Endothelial cell of umbilical vein (primary cell): ENCODE data around the gene RTL10. TPM values are rescaled to one million over a fixed set of nuclear protein-coding genes. Genes with fewer than 3 reads are reported as not detected.

Source experiments
- BruUV-seq: library from RNA; stranded (reverse); fragments of 400-500 nt; replicated peaks from 2 replicates; lab custom pipeline; 2021; lab: Mats Ljungman, UMichigan
- CTCF ChIA-PET: fragments of 300-600, 350-600 bp; sonication (Branson Sonifier 250); formaldehyde crosslinking; loops from one replicate; lab custom pipeline; 2021; ENCODE audit warnings: antibody characterized with exemption, inconsistent platforms; lab: Charles Lee
- POLR2A ChIA-PET: fragments of 300-600, 350-600 bp; sonication (Branson Sonifier 250); formaldehyde crosslinking; loops from one replicate; lab custom pipeline; 2021; ENCODE audit warnings: antibody characterized with exemption, inconsistent platforms; lab: Charles Lee
- DNase-seq: peaks from one replicate; pipeline ENCODE4 v3.0.0-alpha.2; 2011; ENCODE audit warnings: low read depth, low spot score
- FAIRE-seq: peaks from 2 replicates; lab custom pipeline; 2011; peaks lifted over from hg19 to GRCh38; lab: Jason Lieb, UNC
- H2AFZ ChIP-seq: 2 replicates; pipeline ENCODE4 v1.6.0; 2012; ENCODE audit warnings: low read depth, low read length, control low read depth, inconsistent platforms
- H3K27ac ChIP-seq: 2 replicates; pipeline ENCODE4 v1.5.1; 2011; ENCODE audit warnings: low read depth, mild to moderate bottlenecking, control low read depth, low read length, moderate library complexity; ENCODE audit not compliant: insufficient read depth
- H3K27me3 ChIP-seq, 2 experiments: 2 replicates each; pipeline versions ENCODE4 v1.6.0 to v1.6.1; 2011; ENCODE audit warnings: low read length in 2 of 2, mixed read lengths in 1 of 2; ENCODE audit not compliant: control insufficient read depth in 2 of 2, insufficient read depth in 2 of 2
- H3K36me3 ChIP-seq, 2 experiments: 2 replicates in 1 of 2; 3 replicates in 1 of 2; pipeline ENCODE4 v1.5.1; 2011; ENCODE audit warnings: low read length in 2 of 2, mild to moderate bottlenecking in 1 of 2, moderate library complexity in 1 of 2; ENCODE audit not compliant: control insufficient read depth in 2 of 2, insufficient read depth in 2 of 2; ENCODE audit errors: extremely low read depth in 1 of 2
- H3K4me1 ChIP-seq: 3 replicates; pipeline ENCODE4 v1.5.1; 2011; ENCODE audit warnings: mild to moderate bottlenecking, low read length; ENCODE audit not compliant: control insufficient read depth, insufficient read depth; ENCODE audit errors: extremely low read depth
- H3K4me2 ChIP-seq: 2 replicates; pipeline ENCODE4 v1.6.1; 2011; ENCODE audit warnings: low read length, control low read depth, mixed read lengths; ENCODE audit not compliant: insufficient read depth
- H3K4me3 ChIP-seq, 3 experiments: fragments of 200-600 bp in 1 of 3; sonication (generic), shearing (Covaris generic) in 1 of 3; replicated peaks in 1 of 3; 2 replicates each; pipeline ENCODE4 v1.5.1; 2011 to 2016; ENCODE audit warnings: control low read depth in 3 of 3, low read length in 3 of 3, mild to moderate bottlenecking in 2 of 3, inconsistent platforms in 1 of 3, low read depth in 1 of 3, moderate library complexity in 1 of 3; ENCODE audit not compliant: insufficient read depth in 1 of 3
- H3K79me2 ChIP-seq: 2 replicates; pipeline ENCODE4 v1.6.0; 2012; ENCODE audit warnings: low read length, inconsistent platforms; ENCODE audit not compliant: control insufficient read depth, insufficient read depth
- H3K9ac ChIP-seq: replicated peaks from 2 replicates; pipeline ENCODE3; 2011; ENCODE audit warnings: low read length, control low read depth; ENCODE audit not compliant: insufficient read depth; ENCODE audit errors: extremely low read depth
- H3K9me1 ChIP-seq: replicated peaks from 3 replicates; pipeline ENCODE4 v1.6.0; 2011; ENCODE audit warnings: mild to moderate bottlenecking, low read length; ENCODE audit not compliant: control insufficient read depth, insufficient read depth; ENCODE audit errors: extremely low read depth
- H3K9me3 ChIP-seq: replicated peaks from 2 replicates; pipeline ENCODE4 v1.5.1; 2012; ENCODE audit warnings: low read length, inconsistent platforms; ENCODE audit not compliant: control insufficient read depth, insufficient read depth
- H4K20me1 ChIP-seq: replicated peaks from 2 replicates; pipeline ENCODE3; 2011; ENCODE audit warnings: mild to moderate bottlenecking, low read length; ENCODE audit not compliant: control insufficient read depth, insufficient read depth; ENCODE audit errors: extremely low read depth
- EZH2 ChIP-seq: IDR thresholded peaks from 2 replicates; pipeline ENCODE4 v1.6.1; 2012; ENCODE audit warnings: borderline replicate concordance, low read depth, mild to moderate bottlenecking, moderate library complexity, low read length, inconsistent platforms; ENCODE audit not compliant: severe bottlenecking
- FOS ChIP-seq: IDR thresholded peaks from 2 replicates; pipeline ENCODE4 v1.6.1; 2011; ENCODE audit warnings: mild to moderate bottlenecking, low read length, moderate library complexity, borderline replicate concordance; ENCODE audit not compliant: insufficient read depth
- GATA2 ChIP-seq: IDR thresholded peaks from 2 replicates; pipeline ENCODE4 v1.7.0; 2011; ENCODE audit warnings: low read depth, mild to moderate bottlenecking, moderate library complexity, mixed read lengths, low read length; ENCODE audit not compliant: insufficient read length, insufficient read depth
- JUN ChIP-seq: IDR thresholded peaks from 2 replicates; pipeline ENCODE4 v1.6.1; 2011; ENCODE audit warnings: borderline replicate concordance, low read depth; ENCODE audit not compliant: insufficient read length, insufficient read depth
- MYC ChIP-seq: IDR thresholded peaks from one replicate; pipeline ENCODE4 v1.6.1; 2011; ENCODE audit warnings: mild to moderate bottlenecking, low read depth, low read length
- POLR2A ChIP-seq: IDR thresholded peaks from 2 replicates; pipeline ENCODE4 v1.6.1; 2012; ENCODE audit warnings: low read depth, mild to moderate bottlenecking, control low read depth, low read length
- POLR2AphosphoS5 ChIP-seq: IDR thresholded peaks from 2 replicates; pipeline ENCODE4 v1.6.1; 2012; ENCODE audit warnings: low read depth, mild to moderate bottlenecking, control low read depth, low read length, moderate library complexity; ENCODE audit not compliant: insufficient read depth
- dilution Hi-C: fragments of 300-500 bp; cut with MboI; formaldehyde crosslinking; loops from one replicate; pipeline ENCODE4 v1.15.0; 2019; ENCODE audit warnings: low sequenced_read_pairs; ENCODE audit not compliant: extremely low pct_ligation_motif_present
- intact Hi-C: fragments of 100-400 bp; cut with micrococcal nuclease; formaldehyde crosslinking; loops from one replicate; pipeline ENCODE4 v1.10.0; 2022
- polyA plus RNA-seq, 4 experiments: library from polyadenylated mRNA; depleted of rRNA in 3 of 4; stranded (reverse) in 3 of 4; unstranded in 1 of 4; fragments of >200 nt; gene quantifications; 2 replicates each; pipeline versions ENCODE4 v1.2.1 to v1.2.3, GENCODE V29; 2011 to 2012; ENCODE audit warnings: missing spikeins in 1 of 4
- total RNA-seq: library from RNA; stranded (reverse); gene quantifications from 2 replicates; pipeline ENCODE4 v1.2.3, GENCODE V29; 2021
- TF ChIP-seq, protein P1 (sequence below): IDR thresholded peaks from 2 replicates; pipeline ENCODE4 v1.6.1; 2011; ENCODE audit not compliant: insufficient read depth, insufficient read length
- TF ChIP-seq, protein P2 (sequence below), 2 donors: IDR thresholded peaks; 1 replicate in 1 of 2; 2 replicates in 1 of 2; pipeline ENCODE4 v1.5.1; 2011; ENCODE audit warnings: low read length in 2 of 2, mild to moderate bottlenecking in 2 of 2, moderate library complexity in 2 of 2, control low read depth in 1 of 2, inconsistent platforms in 1 of 2, low read depth in 1 of 2; ENCODE audit not compliant: insufficient read depth in 1 of 2; ENCODE audit errors: extremely low read depth in 1 of 2

Gene RTL10
- total and polyA plus RNA-seq, 2 donors (not counting 3 experiments of a cell fraction or from before 2014, with no cell fraction given), result 31.9 to 40.8 TPM

DNA sequence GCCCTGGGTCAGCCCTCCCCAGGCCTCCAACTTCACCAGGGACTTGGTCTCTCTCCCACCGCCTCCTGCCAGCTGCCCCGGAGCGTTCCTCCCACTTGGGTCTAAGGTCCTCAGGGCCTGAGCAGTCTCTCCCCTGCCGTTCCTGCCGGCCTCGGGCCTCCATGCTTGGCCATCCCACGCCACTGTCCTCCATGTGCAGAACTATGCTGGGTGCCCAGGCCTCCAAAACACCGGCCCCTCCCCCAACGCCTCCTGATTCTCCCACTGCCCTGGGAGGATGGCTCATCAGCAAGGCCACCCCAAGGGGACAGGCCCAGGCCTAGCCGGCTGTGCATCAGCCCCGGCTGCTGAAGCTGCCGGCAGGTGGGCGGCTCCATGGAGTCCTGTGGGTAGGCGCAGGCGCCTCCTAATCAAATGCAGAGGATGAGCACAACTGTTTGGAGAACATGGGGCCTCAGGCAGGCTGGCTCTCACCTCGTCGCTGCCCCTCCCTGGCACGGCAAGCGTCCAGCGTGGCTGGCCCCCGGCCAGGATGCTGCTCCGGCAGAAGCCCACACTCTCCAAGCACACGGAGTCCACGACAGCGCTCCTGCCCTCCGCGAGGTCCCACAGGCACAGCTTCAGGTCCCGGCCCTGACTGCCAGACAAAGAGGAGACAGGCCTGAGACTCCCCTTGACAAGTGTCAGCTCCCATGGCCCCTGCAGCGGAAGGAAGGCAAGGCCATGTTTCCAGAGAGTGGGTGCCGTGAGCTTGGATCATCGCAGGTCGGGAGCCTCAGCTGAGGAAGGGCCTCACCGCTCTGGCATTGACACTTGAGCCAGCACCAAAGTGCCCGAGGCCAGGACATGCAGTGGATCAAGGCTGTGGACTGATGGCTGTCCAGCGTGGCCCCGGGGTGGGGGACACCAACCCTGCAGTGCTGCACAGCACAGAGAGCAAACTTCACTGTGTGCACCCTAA is 42.6 kb downstream of the RTL10 start:
- no peak overlapping the region for H3K4me3 ChIP-seq
- ChIA-PET POLR2A (no interaction called here), CTCF (no interaction called here)
- BruUV-seq, result no TSS peak
- FAIRE-seq, result no peak
- no peak overlapping the region for H3K27ac ChIP-seq
- dilution Hi-C loops (no loop called here), intact Hi-C loops (loop anchor here (1.0 kb wide), 1 partner anchor 65 kb away; no protein-coding TSS in a partner anchor)
- H4K20me1 ChIP-seq, result no peaks in the 10 kb centered on the region
- no peaks in the 10 kb centered on the region for H3K79me2 ChIP-seq
- H3K36me3 ChIP-seq, result no peaks in the 10 kb centered on the region
- H3K9me1 ChIP-seq, result no peaks in the 10 kb centered on the region
- no peak for DNase-seq
- no peak overlapping the region for H3K4me2 ChIP-seq
- no peaks in the 10 kb centered on the region for H3K27me3 ChIP-seq
- TF ChIP-seq EZH2 (no peak), GATA2 (no peak), MYC (no peak), POLR2AphosphoS5 (no peak)
- H3K4me1 ChIP-seq, result no peaks in the 10 kb centered on the region
- H3K9me3 ChIP-seq, result no peaks in the 10 kb centered on the region
- no peak overlapping the region for H2AFZ ChIP-seq
- H3K9ac ChIP-seq, result no peak overlapping the region

DNA sequence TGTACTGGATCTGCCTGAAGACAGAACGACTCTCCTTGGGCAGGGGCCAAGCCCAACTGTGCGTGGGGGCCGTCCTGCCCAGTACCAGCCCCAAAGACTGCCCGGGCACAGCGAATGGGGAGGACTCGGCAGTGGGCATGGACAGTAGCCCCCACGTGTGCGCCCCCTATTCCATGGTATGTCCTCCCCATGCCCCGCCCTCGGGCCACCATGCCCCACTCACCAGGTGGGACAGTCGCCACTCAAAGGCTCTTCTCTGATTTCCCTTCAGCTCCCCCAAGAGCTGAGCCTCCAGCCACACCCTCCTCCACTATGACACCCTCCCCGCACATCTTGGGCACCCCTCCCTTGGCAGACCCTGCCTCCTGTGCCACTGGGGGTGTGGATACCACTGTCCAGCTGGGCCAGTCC is 43.5 kb downstream of the RTL10 start:
- CTCF ChIA-PET, result interaction anchor here (0.9 to 1.6 kb wide), 4 partner anchors 11 to 99 kb away, joined by 3 to 6 read pairs (median 4); no protein-coding TSS in a partner anchor
- Histone ChIP-seq H4K20me1 (no peaks in the 10 kb centered on the region), H3K9me3 (no peaks in the 10 kb centered on the region), H3K9ac (no peak overlapping the region), H3K4me1 (peaks cover 7% of the 10 kb centered on the region), H3K4me2 (no peak overlapping the region), H3K36me3 (no peaks in the 10 kb centered on the region), H2AFZ (no peak overlapping the region), H3K27ac (no peak overlapping the region), H3K27me3 (no peaks in the 10 kb centered on the region), H3K79me2 (no peaks in the 10 kb centered on the region), H3K4me3 (no peak overlapping the region), H3K9me1 (no peaks in the 10 kb centered on the region)
- BruUV-seq, result no TSS peak
- DNase-seq, result no peak
- dilution Hi-C loops, result no loop called here
- intact Hi-C loops, result loop anchor here (1.0 kb wide), 1 partner anchor 64 kb away; no protein-coding TSS in a partner anchor
- TF ChIP-seq POLR2AphosphoS5, result no peak
- TF ChIP-seq FOS, result no peak
- TF ChIP-seq JUN, result no peak
- TF ChIP-seq EZH2, result no peak
- TF ChIP-seq, protein P1, sequence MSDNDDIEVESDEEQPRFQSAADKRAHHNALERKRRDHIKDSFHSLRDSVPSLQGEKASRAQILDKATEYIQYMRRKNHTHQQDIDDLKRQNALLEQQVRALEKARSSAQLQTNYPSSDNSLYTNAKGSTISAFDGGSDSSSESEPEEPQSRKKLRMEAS, result no peak
- TF ChIP-seq POLR2A, result no peak
- TF ChIP-seq GATA2, result no peak
- TF ChIP-seq MYC, result no peak
- TF ChIP-seq, protein P2, sequence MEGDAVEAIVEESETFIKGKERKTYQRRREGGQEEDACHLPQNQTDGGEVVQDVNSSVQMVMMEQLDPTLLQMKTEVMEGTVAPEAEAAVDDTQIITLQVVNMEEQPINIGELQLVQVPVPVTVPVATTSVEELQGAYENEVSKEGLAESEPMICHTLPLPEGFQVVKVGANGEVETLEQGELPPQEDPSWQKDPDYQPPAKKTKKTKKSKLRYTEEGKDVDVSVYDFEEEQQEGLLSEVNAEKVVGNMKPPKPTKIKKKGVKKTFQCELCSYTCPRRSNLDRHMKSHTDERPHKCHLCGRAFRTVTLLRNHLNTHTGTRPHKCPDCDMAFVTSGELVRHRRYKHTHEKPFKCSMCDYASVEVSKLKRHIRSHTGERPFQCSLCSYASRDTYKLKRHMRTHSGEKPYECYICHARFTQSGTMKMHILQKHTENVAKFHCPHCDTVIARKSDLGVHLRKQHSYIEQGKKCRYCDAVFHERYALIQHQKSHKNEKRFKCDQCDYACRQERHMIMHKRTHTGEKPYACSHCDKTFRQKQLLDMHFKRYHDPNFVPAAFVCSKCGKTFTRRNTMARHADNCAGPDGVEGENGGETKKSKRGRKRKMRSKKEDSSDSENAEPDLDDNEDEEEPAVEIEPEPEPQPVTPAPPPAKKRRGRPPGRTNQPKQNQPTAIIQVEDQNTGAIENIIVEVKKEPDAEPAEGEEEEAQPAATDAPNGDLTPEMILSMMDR (IDR thresholded peaks at IDR 0.05; ENCODE audit: extremely low read depth in 1 of 2, insufficient read depth in 1 of 2, low read depth in 1 of 2, low read length in 2 of 2), result no peak
- POLR2A ChIA-PET, result no interaction called here
- no peak for FAIRE-seq
